MCF 10A (cell line): Measurements from ENCODE around the gene KLF11. TPM values are rescaled to one million over a fixed set of nuclear protein-coding genes. Genes with fewer than 3 reads are reported as not detected.

Source experiments
- BruUV-seq: library from RNA; stranded (reverse); fragments of 400-500 nt; replicated peaks from 2 replicates; lab custom pipeline; 2021; lab: Mats Ljungman, UMichigan
- CTCF ChIA-PET: fragments of 300-600 bp; sonication (Branson Sonifier 250); formaldehyde crosslinking; extraction: SDS; loops from one replicate; lab custom pipeline; 2021; ENCODE audit warnings: antibody characterized with exemption, inconsistent platforms; lab: Yijun Ruan, JAX
- POLR2A ChIA-PET: fragments of 300-600, 350-650 bp; sonication (Branson Sonifier 250); formaldehyde crosslinking; extraction: SDS; loops from one replicate; lab custom pipeline; 2020; ENCODE audit warnings: antibody characterized with exemption, inconsistent platforms; lab: Yijun Ruan, JAX
- DNase-seq: peaks from one replicate; pipeline ENCODE4 v3.0.0-alpha.2; 2018; ENCODE audit not compliant: unreplicated experiment
- H3K27ac Mint-ChIP-seq: one replicate; pipeline ENCODE4 v1.8.0; 2022; ENCODE audit warnings: mild to moderate bottlenecking, low read depth, mixed read lengths; ENCODE audit not compliant: unreplicated experiment
- H3K27me3 Mint-ChIP-seq: one replicate; pipeline ENCODE4 v1.8.0; 2022; ENCODE audit warnings: mixed read lengths; ENCODE audit not compliant: insufficient read depth, unreplicated experiment
- H3K36me3 Mint-ChIP-seq: one replicate; pipeline ENCODE4 v1.8.0; 2022; ENCODE audit warnings: mild to moderate bottlenecking, moderate library complexity, mixed read lengths; ENCODE audit not compliant: insufficient read depth, unreplicated experiment
- H3K4me1 Mint-ChIP-seq: one replicate; pipeline ENCODE4 v1.8.0; 2022; ENCODE audit warnings: mixed read lengths; ENCODE audit not compliant: insufficient read depth, unreplicated experiment
- H3K4me3 Mint-ChIP-seq: one replicate; pipeline ENCODE4 v1.8.0; 2022; ENCODE audit warnings: mild to moderate bottlenecking, moderate library complexity, mixed read lengths; ENCODE audit not compliant: unreplicated experiment
- H3K9me3 Mint-ChIP-seq: one replicate; pipeline ENCODE4 v1.8.0; 2022; ENCODE audit warnings: mixed read lengths; ENCODE audit not compliant: unreplicated experiment
- CTCF ChIP-seq: fragments of 200-600 bp; IDR thresholded peaks from one replicate; pipeline ENCODE4 v1.8.0; 2022; ENCODE audit warnings: antibody characterized with exemption, mild to moderate bottlenecking; ENCODE audit not compliant: unreplicated experiment
- intact Hi-C: fragments of 100-400 bp; cut with micrococcal nuclease; formaldehyde crosslinking; loops from 2 replicates; pipeline ENCODE4 v1.14.1; 2022
- total RNA-seq: library from RNA; stranded (reverse); gene quantifications from 2 replicates; pipeline ENCODE4 v1.2.3, GENCODE V29; 2022

Gene KLF11
- total RNA-seq, 1 experiment from 2014 or later = 7.1 TPM

- no TSS peak for BruUV-seq
- Mint-ChIP-seq H3K27me3 (no peaks in the 10 kb centered on the region), H3K4me3 (no peak overlapping the region), H3K36me3 (no peaks in the 10 kb centered on the region), H3K27ac (no peak overlapping the region), H3K4me1 (no peaks in the 10 kb centered on the region), H3K9me3 (no peaks in the 10 kb centered on the region)
- ChIA-PET POLR2A (interaction anchor here (1.2 kb wide), 1 partner anchor 57 kb away, joined by 3 read pairs; no protein-coding TSS in a partner anchor), CTCF (interaction anchor here (2.9 kb wide), 1 partner anchor 20 kb away, joined by 13 read pairs; no protein-coding TSS in a partner anchor)
- no peak for TF ChIP-seq CTCF
- intact Hi-C loops = no loop called here
- no peak for DNase-seq
These were observed 38.9 kb upstream of the KLF11 start for GRCh38 chr2:10004401-10004800.

DNA sequence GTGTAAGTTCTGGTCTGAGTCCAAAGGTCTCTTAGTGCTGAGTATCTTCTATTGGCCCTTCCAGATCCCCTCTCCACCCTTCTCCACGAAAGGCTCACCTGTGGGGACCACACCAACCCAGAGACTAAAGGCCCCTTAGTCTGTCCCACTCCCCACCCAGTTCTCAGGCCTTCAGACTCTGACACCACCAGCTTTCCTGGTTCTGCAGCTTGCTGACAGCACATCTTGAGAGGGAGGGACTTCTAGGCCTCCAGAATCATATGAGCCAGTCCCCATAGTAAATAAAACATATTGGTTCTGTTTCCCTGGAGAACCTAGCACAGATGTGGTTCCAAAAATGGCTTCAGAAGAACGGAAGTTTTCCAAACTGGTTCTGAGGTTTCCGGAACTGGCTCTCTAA is 38.5 kb upstream of the KLF11 start:
- Mint-ChIP-seq H3K9me3 (no peaks in the 10 kb centered on the region), H3K4me1 (no peaks in the 10 kb centered on the region), H3K27me3 (no peaks in the 10 kb centered on the region), H3K36me3 (no peaks in the 10 kb centered on the region), H3K4me3 (no peak overlapping the region), H3K27ac (no peak overlapping the region)
- intact Hi-C loops = no loop called here
- no peak for TF ChIP-seq CTCF
- POLR2A ChIA-PET = interaction anchor here (1.2 kb wide), 1 partner anchor 58 kb away, joined by 3 read pairs; no protein-coding TSS in a partner anchor
- CTCF ChIA-PET = interaction anchor here (2.9 kb wide), 1 partner anchor 21 kb away, joined by 13 read pairs; no protein-coding TSS in a partner anchor
- BruUV-seq = no TSS peak
- DNase-seq = no peak

- intact Hi-C loops = no loop called here
- Mint-ChIP-seq H3K9me3 (no peaks in the 10 kb centered on the region), H3K4me3 (no peak overlapping the region), H3K27me3 (no peaks in the 10 kb centered on the region), H3K27ac (no peak overlapping the region), H3K4me1 (no peaks in the 10 kb centered on the region), H3K36me3 (no peaks in the 10 kb centered on the region)
- DNase-seq = no peak
- no TSS peak for BruUV-seq
- TF ChIP-seq CTCF = no peak
- ChIA-PET POLR2A (interaction anchor here (1.2 kb wide), 1 partner anchor 59 kb away, joined by 3 read pairs; no protein-coding TSS in a partner anchor), CTCF (interaction anchor here (0.6 to 2.9 kb wide), 2 partner anchors 21 to 92 kb away, joined by 3 to 13 read pairs; no protein-coding TSS in a partner anchor)
These were observed 37.7 kb upstream of the KLF11 start for GRCh38 chr2:10005461-10006235.
